HG02642 (cell line): Measurements from ENCODE around the gene KCNT1.

ENCODE experiments used
- ATAC-seq: cut with Tn5 transposase; IDR thresholded peaks from one replicate; pipeline ENCODE4 v1.9.1; 2021; ENCODE audit warnings: mild to moderate bottlenecking; ENCODE audit not compliant: unreplicated experiment, poor library complexity

KCNT1 gene

DNA sequence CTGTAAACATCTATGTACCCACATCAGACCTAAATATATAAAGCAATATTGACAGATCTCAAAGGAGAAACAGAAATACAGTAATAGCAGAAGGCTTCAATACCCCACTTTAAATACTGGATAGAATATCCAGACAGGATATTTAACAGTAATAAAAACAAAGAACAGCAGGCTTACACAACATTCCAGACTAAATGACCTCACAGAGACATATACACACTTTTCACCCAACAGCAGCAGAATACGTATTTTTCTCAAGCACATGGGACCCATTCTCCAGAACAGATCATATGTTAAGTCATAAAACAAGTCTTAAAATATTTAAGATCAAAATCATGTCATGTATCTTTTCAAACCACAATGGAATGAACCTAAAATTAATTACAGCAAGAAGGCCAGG lies 128.5 kb downstream of the KCNT1 start:
- ATAC-seq: no peak

DNA sequence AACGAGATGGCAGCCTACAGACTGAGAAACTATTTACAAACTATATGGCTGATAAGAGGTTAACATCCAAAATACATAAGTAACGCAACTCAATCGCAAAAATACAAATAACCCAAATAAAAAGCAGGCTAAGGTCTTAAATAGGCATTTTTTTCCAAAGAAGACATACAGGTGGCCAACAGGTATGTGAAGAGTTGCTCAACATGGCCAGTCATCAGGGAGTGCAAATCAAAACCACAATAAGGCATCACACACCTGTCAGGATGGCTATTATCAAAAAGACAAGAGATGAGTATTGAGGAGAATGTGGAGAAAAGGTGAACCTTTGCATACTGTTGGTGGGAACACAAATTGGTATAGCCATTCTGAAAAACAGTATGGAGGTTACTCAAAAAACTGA lies 131.9 kb downstream of the KCNT1 start:
- ATAC-seq: no peak

DNA sequence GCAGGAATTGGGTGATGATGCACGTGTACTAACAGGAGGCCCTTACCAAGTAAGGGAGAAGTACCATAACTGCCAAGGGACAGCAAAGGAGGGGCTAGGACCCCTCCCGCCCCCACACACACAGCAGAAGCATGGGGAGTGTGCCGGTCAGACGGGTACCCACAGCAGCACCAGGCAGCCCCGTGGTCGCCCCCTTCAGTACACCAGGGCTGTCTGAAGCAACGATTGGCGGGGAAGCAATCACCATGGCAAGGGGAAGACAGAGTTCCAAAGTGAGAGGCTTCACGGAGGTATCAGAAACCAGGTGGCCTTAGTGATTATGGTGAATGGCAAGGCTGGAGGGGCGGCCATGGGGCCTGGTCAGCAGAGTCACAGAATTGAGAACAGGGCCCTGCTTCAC lies 133.1 kb downstream of the KCNT1 start:
- no peak for ATAC-seq

DNA sequence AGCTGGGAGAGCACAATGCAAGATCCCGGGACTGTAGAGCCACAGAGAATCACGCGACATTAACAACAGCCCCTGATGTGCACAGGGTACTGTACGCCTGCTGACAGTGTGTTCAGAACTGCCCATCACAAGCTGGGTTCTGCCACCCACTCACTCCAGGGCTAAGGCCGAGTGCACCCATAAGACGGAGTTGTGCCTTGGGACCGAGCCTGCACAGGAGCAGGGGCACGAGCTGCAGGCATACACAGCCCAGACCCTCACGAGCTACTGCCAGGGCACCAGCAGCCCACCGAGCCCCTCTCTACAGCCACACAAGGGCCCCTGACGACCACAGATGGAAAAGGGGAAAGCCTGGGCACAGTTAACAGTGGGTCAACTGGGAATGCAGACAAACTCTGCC lies 137.5 kb downstream of the KCNT1 start:
- no peak for ATAC-seq

DNA sequence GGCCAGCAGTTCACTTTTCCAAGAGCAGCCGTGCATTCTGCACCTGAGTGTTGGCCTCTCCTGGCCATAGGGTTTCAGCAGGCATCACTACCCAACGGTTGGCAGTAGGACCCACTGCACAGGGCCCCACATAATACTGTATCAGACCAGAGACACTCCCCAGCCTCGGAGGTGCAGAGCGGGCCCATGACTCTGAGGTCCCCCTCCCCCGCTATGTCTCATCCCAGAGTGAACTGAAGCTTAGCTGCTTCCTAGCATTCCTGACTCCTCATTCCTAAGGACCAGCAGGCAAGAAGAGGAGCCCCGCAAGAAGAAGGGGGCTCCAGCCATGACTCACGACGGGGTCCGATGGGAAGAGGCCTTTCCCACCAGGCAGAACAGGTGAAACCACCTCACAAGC lies 138.1 kb downstream of the KCNT1 start:
- no peak for ATAC-seq

DNA sequence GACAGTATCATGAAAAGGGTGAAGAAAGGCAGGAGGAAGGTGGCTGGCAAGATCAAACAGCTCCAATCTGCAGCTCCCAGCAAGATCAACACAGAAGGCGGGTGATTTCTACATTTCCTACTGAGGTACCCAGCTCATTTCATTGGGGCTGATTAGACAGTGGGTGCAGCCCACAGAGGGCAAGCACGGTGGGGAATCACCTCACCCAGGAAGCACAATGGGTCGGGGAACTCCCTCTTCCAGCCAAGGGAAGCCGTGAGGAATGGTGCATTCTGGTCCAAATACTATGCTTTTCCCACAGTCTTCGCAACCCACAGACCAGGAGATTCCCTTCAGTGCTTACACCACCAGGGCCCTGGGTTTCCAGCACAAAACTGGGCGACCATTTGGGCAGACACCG lies 138.6 kb downstream of the KCNT1 start:
- no peak for ATAC-seq
